IMR-90 (cell line): Measurements from ENCODE around the gene GPR137.

Experiments
- POLR2A ChIP-seq: IDR thresholded peaks from 2 replicates; pipeline ENCODE4 v1.6.1; 2012; ENCODE audit warnings: mild to moderate bottlenecking, low read depth, low read length
- TF ChIP-seq, protein P1 (sequence below): conservative IDR thresholded peaks from 2 replicates; pipeline ENCODE4 v1.5.1; 2012; ENCODE audit warnings: mild to moderate bottlenecking, low read depth, low read length, improper control_type of control experiment
- TF ChIP-seq, protein P2 (sequence below): fragments of 150-350 bp; IDR thresholded peaks from 2 replicates; pipeline ENCODE4 v1.6.1; 2017; ENCODE audit warnings: mild to moderate bottlenecking, antibody characterized with exemption, low read length, low read depth

DNA sequence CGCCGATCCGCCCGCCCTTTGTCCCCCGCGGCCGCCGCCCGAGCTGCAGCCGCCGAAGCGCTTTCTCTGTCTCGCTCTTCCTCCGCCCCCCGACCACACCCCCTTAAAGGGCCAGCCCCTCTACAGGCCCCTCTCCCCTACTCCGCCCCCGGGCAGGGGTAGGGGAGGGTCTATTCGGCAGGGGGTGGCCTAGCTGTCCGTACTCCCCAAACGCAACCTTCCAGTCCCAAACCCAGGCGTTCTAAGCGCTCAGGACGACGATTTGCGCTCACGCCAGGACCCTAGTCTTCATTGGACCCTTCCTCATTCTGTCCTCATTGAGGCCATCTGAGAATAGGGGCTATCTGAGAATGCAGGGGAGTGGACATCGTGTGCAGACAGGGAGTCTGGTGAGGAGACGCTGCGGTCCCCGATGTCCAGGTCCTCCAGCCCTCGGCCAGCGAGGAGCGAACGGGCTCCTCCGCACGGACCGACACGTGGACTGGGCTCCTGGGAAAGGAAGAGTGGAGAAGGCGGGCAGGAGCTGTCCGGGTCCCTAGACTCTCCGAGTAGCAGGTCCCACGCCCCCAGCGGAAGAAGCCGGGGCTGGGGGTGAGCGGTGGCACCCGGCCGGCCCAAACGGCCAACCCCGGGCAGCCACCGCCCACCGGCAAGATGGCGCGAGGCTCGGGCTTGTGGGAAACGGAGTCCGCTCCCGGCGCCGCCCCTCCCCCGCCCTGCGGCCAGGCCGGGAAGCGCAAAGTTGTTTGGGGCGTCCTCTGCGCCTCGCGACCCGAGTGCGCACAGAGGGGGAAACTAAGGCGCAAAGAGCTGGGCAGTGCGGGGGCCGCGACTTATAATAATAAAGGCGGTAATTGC lies 38.5 kb upstream of the GPR137 start, which contains the start of gene PPP1R14B:
- peak; percentile 72; the same call in 1 of the 2 replicates for TF ChIP-seq POLR2A
- TF ChIP-seq, protein P1, sequence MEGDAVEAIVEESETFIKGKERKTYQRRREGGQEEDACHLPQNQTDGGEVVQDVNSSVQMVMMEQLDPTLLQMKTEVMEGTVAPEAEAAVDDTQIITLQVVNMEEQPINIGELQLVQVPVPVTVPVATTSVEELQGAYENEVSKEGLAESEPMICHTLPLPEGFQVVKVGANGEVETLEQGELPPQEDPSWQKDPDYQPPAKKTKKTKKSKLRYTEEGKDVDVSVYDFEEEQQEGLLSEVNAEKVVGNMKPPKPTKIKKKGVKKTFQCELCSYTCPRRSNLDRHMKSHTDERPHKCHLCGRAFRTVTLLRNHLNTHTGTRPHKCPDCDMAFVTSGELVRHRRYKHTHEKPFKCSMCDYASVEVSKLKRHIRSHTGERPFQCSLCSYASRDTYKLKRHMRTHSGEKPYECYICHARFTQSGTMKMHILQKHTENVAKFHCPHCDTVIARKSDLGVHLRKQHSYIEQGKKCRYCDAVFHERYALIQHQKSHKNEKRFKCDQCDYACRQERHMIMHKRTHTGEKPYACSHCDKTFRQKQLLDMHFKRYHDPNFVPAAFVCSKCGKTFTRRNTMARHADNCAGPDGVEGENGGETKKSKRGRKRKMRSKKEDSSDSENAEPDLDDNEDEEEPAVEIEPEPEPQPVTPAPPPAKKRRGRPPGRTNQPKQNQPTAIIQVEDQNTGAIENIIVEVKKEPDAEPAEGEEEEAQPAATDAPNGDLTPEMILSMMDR = 0 out of 2 replicates have a peak, but pooled peaks have one; percentile 1
- TF ChIP-seq, protein P2, sequence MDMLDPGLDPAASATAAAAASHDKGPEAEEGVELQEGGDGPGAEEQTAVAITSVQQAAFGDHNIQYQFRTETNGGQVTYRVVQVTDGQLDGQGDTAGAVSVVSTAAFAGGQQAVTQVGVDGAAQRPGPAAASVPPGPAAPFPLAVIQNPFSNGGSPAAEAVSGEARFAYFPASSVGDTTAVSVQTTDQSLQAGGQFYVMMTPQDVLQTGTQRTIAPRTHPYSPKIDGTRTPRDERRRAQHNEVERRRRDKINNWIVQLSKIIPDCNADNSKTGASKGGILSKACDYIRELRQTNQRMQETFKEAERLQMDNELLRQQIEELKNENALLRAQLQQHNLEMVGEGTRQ = peak; percentile 51; the same call in 1 of the 2 replicates
